Left hindlimb (tissue), 1 donor: Measurements from ENCODE around the gene DUSP10.

Source experiments
- DNase-seq: peaks from one replicate; pipeline ENCODE4 v3.0.0-alpha.2; 2018

DUSP10 gene

DNA sequence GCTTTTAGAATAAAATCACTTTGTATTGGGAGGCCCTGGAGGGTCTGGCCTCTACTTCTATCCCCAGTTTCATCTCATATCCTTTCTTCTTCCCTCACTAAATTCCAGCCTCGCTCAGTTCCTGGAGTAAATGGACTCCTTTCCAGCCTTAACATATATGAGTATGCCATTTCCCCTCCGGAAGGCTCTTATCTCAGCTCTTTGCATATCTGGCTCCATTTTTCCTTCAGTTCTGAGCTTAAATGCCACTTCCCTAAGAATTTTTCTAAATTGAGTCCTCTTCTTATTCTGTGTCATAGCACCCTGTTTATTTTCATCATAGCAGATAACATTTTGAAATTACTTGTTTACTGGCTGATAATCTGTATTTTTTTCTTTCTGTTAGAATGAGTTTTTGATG, 20.2 kb upstream of the DUSP10 start:
- no peak for DNase-seq

DNA sequence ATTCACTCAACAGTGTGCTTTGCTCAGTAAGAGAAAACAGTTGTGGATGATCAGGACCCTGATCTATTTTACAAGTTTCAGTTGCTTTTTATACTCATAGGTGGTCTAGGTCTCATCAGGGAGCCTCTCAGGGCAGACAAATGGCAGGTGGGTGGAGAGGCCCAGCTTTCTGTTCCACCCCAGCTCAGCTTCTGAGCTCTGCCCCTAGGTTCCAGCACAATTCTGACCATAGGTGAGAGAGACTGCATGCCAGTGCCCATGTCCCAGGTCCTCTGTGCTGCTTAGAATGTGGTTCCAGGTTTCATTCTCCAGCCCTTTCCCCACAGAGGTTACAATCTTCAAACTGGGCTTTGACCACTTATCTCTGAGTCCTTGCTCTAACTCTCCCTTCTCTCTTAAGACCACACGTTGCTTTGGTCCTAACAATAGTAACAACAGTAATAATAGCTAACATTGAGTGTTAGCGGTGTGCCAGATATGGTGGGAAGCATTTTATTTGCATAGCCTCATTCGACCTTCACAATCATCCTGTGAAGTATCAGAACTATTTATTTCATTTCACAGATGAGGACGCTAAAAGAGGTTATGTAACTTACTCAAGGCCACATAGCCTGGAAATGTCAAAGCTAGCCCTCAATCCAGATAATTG, 19.6 kb upstream of the DUSP10 start:
- DNase-seq: no peak

GRCh38 chr1:221760911-221761310, 19.0 kb upstream of the DUSP10 start:
- no peak for DNase-seq

GRCh38 chr1:221759436-221759835, 17.5 kb upstream of the DUSP10 start:
- no peak for DNase-seq

- no peak for DNase-seq
These were observed 16.6 kb upstream of the DUSP10 start for GRCh38 chr1:221758455-221758854.

- no peak for DNase-seq
These were observed 15.1 kb upstream of the DUSP10 start for GRCh38 chr1:221756830-221757551.

DNA sequence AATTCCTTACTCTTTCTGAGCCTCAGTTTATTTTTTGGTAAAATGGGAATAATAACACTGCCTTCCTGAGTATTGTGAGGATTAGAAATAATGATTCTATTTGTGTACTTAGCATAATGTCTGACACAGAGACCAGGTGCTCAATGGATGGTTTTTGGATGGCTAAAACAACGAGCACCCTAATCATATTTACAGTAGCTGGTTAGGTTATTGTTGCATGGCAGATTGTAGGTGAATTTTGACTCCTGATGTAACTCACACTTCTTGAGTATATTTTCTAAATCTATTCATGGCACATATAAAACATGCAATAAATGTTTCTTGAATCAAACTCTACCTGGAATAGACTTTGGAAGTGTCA, 11.9 kb upstream of the DUSP10 start:
- no peak for DNase-seq

DNA sequence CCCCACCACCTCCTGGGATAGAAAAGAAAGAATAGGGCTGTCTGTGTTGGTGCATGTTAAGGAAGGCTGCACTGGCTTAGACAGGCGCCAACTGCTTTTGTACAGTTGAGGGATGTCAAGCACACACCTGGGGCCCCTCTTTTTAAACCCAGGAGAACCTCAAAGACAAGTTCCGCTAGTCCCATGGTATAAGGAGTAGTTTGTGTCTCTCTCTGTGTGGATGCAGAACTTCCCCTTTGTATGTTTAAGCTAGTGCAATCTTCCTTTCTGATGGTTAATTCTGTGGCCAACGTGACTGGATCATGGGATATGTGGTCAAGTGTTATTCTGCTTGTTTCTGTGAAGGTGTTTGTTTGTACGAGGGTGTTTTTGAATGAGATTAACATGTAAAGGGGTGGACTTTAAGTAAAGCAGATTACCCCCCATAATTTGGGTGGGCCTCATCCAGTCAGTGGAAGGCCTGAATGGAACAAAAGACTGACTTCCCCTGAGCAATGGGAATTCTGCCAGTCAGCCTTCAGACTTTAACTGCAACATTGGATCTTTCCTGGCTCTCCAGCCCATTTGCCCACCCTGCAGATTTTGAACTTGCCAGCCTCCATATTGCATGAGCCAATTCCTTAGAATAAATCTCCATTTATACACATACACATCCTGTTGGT, 9.5 kb upstream of the DUSP10 start:
- DNase-seq: no peak

- DNase-seq: no peak
These were observed 7.1 kb upstream of the DUSP10 start for GRCh38 chr1:221748981-221749380.

DNA sequence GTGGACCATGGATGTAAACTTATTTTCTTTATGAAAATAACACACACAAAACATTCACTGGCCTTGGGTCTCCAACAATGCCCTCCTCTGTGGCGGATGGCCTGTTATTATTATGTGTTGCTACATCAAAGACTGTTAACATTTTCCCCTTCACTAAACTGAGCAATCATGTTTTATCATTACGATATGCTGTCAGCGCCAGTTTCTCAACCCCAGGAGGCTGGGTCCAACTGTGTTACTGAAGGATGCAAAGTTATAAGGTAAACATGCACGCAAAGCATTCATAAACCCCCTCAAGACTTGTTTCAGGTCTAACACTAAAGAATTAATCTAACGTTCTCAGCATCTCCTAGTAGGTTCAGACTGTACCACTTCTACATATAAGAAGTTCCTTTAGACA, 6.0 kb upstream of the DUSP10 start:
- no peak for DNase-seq

- no peak for DNase-seq
These were observed 1.7 kb upstream of the DUSP10 start for GRCh38 chr1:221743416-221744208.

DNA sequence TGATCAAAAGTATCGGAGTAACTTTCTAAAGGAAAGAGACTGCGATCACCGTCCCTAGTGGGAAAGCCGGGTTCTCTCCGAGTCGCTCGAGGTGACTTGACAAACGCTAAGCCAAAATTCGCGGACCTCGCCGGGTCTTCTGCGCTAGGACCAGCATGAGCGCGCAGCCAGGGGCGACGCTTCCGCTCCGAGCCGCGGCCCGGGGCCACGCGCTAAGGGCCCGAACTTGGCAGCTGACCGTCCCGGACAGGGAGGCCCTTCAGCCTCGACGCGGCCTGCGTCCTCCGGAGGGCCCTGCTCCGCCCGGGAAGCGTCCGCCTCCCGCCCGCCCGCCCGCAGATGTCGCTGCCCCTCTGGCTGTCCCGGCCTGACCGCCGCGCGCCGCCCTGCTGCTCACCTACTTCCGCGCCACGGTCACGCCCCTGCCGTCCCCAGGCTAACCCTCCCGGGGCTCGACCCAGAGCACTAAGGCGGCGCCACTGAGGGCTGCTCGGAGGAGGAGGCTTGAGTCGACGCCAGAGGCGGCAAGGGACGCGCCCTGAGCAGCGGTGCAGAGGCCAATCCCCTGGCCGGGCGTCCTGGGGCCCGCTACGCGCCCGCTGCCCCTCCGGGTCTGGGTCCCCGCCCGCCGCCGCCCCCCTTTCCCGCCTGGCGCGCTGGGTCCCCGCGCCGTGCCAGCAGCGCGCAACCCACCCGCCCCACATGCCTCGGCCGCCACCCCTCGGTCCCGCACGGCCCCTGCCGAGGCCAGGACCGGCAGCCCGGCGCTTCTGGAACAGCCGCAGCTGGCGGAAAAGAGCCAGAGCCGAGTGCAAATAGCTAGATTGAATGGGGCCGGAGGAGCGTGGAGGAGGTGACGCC, 896 bp upstream of the DUSP10 start:
- peak; percentile 88 for DNase-seq

GRCh38 chr1:221740993-221741702, 741 bp downstream of the DUSP10 start:
- peak; percentile 68 for DNase-seq

DNA sequence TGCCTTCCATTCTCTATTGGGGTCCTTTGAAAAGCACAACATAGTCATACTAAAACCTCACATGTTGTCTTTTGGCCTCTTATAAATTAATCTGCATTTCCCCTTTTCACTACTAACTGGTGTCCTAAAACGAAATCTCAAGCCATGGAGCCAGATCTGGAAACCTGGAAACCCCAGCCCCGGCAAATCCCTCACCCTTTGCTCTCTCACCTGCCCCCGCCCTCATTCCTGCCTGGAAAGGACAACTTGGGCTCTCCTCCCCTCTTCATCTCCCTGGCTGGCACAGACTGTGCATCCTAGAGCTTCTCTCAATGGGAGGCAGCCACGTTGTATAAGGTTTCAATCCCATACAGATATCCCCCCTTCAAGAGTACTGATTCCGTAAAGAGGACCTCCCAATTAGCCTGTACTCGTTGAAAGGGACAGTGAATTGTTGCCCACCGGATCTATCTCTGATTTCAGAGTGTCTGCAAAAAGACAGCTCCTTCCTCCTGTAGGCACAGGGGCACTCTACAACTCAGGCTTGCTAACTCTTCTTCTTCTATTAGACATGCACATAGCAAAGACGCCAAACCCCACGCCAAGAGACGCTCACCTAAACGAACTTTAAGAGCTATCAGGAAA, 1.4 kb downstream of the DUSP10 start:
- DNase-seq: no peak

DNA sequence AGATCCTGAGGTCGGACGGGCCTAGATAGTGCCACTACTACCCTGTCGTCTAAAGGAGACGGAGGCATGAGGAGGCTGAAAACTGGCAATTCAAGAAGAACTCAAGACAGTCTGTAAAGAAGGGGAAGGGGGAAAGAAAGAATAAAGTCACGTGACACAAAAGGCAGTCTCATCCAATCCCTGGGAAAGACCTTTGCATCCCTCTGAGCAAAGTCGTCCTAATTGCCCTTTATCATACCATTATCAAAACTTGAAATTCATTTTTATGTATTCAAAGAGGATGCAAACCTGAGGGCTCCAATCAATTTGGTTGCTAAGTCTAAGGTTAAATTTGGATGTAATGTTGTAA, 2.2 kb downstream of the DUSP10 start:
- no peak for DNase-seq

DNA sequence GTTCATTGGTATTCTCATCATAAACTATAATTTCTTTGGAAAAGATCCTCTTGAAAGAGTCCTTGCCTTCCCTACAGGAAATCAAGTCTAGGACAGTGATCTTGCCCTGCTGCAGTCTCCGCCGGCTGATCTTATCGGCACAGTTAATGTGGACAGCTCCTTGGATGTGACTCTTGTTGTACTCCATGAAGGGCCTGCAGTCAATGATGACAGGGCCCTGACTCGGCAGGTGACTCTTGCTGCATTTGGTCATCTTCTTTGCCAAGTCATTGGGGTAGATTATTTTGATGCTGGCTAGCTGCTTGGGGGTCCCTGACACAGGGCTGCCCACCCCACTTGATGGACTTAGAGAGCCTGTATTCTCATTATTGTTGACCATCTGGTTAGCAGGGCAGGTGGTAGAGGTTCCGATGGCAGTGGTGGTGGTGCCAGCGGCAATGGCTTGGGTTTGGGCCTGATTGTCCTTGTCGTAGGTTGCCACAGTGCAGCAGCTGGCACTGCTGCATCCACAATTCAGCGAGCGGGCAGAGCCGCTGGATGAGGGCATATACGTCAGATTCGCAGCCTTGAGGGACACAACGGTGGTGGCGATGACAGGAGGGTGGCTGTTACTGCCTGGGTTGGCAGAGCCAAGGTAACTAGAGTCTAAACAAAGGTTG, 2.7 kb downstream of the DUSP10 start:
- no peak for DNase-seq

- no peak for DNase-seq
These were observed 5.2 kb downstream of the DUSP10 start for GRCh38 chr1:221736714-221737113.

DNA sequence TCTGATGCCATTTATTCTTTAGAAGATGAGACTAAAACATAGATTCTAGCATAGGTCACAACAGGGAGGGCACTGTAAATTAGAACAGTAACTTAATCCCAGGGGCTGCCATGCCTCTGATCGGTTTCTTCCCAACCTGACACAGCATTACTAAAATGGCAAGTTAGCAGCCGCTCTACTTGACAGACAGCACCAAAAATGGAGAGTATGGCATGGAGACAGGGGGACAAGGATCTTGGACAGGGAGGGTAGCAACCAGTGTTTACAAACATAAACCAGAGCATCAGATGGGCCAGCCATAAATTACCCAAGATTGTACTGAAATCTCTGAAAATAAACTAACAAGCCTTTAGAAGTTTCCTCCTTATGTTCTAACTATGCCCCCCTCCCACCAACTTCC, 5.9 kb downstream of the DUSP10 start:
- no peak for DNase-seq

DNA sequence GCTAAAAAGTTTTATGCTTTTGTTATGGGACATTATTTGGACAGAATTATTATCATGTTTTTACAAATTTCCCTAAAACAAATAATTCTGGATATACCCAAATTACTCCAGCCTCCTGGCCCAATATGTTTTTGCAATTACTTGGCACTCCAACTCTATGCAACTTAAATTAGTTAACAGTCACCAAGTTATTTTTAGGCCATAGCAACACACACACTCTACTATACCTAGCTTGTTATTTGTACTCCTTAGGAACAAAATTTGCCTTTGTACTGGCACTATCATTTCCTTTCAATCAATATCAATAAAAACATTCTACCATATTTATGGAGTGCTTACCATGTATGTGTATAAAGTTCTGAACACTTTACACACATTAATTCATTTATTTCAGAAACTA, 7.7 kb downstream of the DUSP10 start:
- DNase-seq: no peak

GRCh38 chr1:221732052-221732451, 9.8 kb downstream of the DUSP10 start:
- no peak for DNase-seq

DNA sequence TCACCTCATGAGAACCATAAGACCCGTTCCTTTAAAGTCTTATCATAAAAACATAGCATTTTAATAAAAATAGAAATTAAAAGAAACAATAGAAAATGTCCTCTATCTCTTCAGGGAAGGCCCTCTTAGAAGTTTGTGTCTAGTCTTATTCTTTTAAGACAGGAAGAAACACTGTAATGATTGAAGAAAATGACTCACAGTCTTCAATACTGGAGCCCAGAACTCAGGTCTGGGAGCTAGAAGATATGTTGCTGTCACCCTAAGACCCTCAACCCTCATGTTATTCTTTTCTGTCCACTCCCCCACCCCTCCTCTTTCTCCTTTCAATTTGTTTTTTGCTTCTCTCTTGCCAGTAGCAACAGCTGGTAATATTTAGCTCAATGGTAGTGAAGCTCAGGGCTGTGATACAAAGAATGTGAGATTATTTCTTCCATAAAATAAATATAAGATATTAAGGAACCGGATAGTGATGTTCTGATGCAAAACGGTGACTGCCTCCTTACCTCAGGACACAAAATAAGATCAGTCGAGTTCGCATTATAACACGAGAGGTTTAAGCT, 12.0 kb downstream of the DUSP10 start:
- DNase-seq: no peak
